ENCODE results near the gene SPATA16. TPM values are rescaled to one million over a fixed set of nuclear protein-coding genes. Genes with fewer than 3 reads are reported as not detected.

SPATA16 gene
- total and polyA plus RNA-seq, 4 donors = not detected

- Histone ChIP-seq H3K36me3 (ENCODE audit: control insufficient read depth in 4 of 4, insufficient read depth in 4 of 4, low read length in 4 of 4) (no peaks in the 10 kb centered on the region), H3K9ac (ENCODE audit: insufficient read depth in 1 of 2, low read length in 2 of 2) (no peak overlapping the region), H3K4me1 (ENCODE audit: control insufficient read depth in 5 of 5, insufficient read depth in 5 of 5, low read length in 5 of 5) (peaks cover 0 to 61% (median 17%) of the 10 kb centered on the region in 5 donors), H3K27me3 (ENCODE audit: control insufficient read depth in 3 of 3, insufficient read depth in 3 of 3, low read length in 2 of 3) (peaks cover 0 to 3% (median 0%) of the 10 kb centered on the region in 3 donors), H3K9me3 (ENCODE audit: control insufficient read depth in 4 of 4, insufficient read depth in 3 of 4, low read length in 3 of 4) (no peaks in the 10 kb centered on the region), H3K27ac (ENCODE audit: low read depth in 1 of 2, low read length in 1 of 2) (no peak overlapping the region), H3K4me3 (no peak overlapping the region)
- no peak for ATAC-seq (ENCODE audit: insufficient read depth, low FRiP score)
- DNase-seq = no peak
- no peak for TF ChIP-seq CTCF (IDR thresholded peaks at IDR 0.05; ENCODE audit: control extremely low read depth, extremely low read depth)
- WGBS, 2 donors = 10 to 14% methylated on average over 1 of the region's 1 CpG
Measured at GRCh38 chr3:172914854-172915253, 226.2 kb downstream of the SPATA16 start.

GRCh38 chr3:172913911-172914655, 227.0 kb downstream of the SPATA16 start:
- WGBS, 2 donors = 71 to 82% methylated on average over 5 of the region's 5 CpGs
- Histone ChIP-seq H3K4me3 (no peak overlapping the region), H3K4me1 (ENCODE audit: control insufficient read depth in 5 of 5, insufficient read depth in 5 of 5, low read length in 5 of 5) (peaks cover 0 to 53% (median 14%) of the 10 kb centered on the region in 5 donors), H3K9ac (ENCODE audit: insufficient read depth in 1 of 2, low read length in 2 of 2) (no peak overlapping the region), H3K27me3 (ENCODE audit: control insufficient read depth in 3 of 3, insufficient read depth in 3 of 3, low read length in 2 of 3) (peaks cover 0 to 3% (median 0%) of the 10 kb centered on the region in 3 donors), H3K27ac (ENCODE audit: low read depth in 1 of 2, low read length in 1 of 2) (no peak overlapping the region), H3K36me3 (ENCODE audit: control insufficient read depth in 4 of 4, insufficient read depth in 4 of 4, low read length in 4 of 4) (no peaks in the 10 kb centered on the region), H3K9me3 (ENCODE audit: control insufficient read depth in 4 of 4, insufficient read depth in 3 of 4, low read length in 3 of 4) (no peaks in the 10 kb centered on the region)
- no peak for ATAC-seq (ENCODE audit: insufficient read depth, low FRiP score)
- no peak for TF ChIP-seq CTCF (IDR thresholded peaks at IDR 0.05; ENCODE audit: control extremely low read depth, extremely low read depth)
- no peak for DNase-seq

GRCh38 chr3:172911142-172911541, 229.9 kb downstream of the SPATA16 start:
- Histone ChIP-seq H3K9ac (ENCODE audit: insufficient read depth in 1 of 2, low read length in 2 of 2) (no peak overlapping the region), H3K4me3 (no peak overlapping the region), H3K9me3 (ENCODE audit: control insufficient read depth in 4 of 4, insufficient read depth in 3 of 4, low read length in 3 of 4) (no peaks in the 10 kb centered on the region), H3K27ac (ENCODE audit: low read depth in 1 of 2, low read length in 1 of 2) (no peak overlapping the region), H3K4me1 (ENCODE audit: control insufficient read depth in 5 of 5, insufficient read depth in 5 of 5, low read length in 5 of 5) (peaks cover 0 to 28% (median 0%) of the 10 kb centered on the region in 5 donors), H3K36me3 (ENCODE audit: control insufficient read depth in 4 of 4, insufficient read depth in 4 of 4, low read length in 4 of 4) (no peaks in the 10 kb centered on the region), H3K27me3 (ENCODE audit: control insufficient read depth in 3 of 3, insufficient read depth in 3 of 3, low read length in 2 of 3) (peaks cover 0 to 3% (median 2%) of the 10 kb centered on the region in 3 donors)
- ATAC-seq (ENCODE audit: insufficient read depth, low FRiP score) (no peak), DNase-seq (no peak)
- no peak for TF ChIP-seq CTCF (IDR thresholded peaks at IDR 0.05; ENCODE audit: control extremely low read depth, extremely low read depth)
- 96 to 98% methylated on average over 3 of the region's 3 CpGs for WGBS, 2 donors
